ENCODE measurements around the gene APOL3.
A peak's percentile ranks its signal among the peaks of the same experiment; 100 is the strongest.
"Not testable (repeated sequence)": the region's sequence is repeated elsewhere in the genome, so short reads cannot be mapped to it uniquely, and the experiment has no call there.

Gene APOL3

GRCh38 chr22:36131907-36132306 is 28.6 kb downstream of the APOL3 start:
- DNase-seq = no peak

- DNase-seq = no peak
Observed at GRCh38 chr22:36129486-36130388, 30.8 kb downstream of the APOL3 start.

DNA sequence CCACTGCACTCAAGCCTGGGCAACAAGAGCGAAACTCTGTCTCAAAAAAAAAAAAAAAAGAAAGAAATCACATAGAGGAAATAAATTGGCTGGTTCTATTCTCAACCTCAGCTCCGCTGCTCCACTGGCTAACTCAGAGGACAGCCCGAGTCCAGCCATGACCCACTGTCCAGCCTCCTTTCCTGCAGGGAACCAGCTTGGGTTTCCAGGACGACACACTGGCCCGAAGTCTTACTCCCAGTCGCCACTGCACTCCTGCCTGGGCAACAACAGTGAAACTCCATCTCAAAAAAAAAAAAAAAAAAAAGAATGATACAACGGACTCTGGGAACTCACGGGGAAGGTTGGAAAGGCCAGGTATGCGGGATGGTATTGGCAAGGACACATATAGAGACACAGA is 31.5 kb downstream of the APOL3 start:
- DNase-seq = no peak

- DNase-seq = no peak
Observed at GRCh38 chr22:36125994-36126531, 34.5 kb downstream of the APOL3 start.

- no peak for DNase-seq
Observed at GRCh38 chr22:36125434-36125833, 35.1 kb downstream of the APOL3 start.

DNA sequence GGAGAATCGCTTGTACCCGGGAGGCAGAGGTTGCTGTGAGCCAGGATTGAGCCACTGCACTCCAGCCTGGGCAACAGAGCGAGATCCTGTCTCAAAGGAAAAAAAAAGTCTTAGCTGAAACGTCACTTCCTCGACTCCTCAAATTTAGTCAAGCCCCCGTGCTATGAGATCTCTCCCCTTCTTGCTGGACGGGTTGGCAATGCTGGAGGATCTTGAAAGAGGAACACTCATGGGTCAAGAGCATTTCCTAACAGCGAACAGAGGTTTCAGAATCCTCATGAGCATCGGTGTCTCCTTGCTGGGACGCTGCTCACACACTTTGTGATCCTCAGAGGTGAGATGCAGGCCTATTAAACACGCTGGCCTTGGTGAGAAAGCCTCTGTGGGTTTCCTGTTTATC is 35.9 kb downstream of the APOL3 start:
- no peak for DNase-seq

DNA sequence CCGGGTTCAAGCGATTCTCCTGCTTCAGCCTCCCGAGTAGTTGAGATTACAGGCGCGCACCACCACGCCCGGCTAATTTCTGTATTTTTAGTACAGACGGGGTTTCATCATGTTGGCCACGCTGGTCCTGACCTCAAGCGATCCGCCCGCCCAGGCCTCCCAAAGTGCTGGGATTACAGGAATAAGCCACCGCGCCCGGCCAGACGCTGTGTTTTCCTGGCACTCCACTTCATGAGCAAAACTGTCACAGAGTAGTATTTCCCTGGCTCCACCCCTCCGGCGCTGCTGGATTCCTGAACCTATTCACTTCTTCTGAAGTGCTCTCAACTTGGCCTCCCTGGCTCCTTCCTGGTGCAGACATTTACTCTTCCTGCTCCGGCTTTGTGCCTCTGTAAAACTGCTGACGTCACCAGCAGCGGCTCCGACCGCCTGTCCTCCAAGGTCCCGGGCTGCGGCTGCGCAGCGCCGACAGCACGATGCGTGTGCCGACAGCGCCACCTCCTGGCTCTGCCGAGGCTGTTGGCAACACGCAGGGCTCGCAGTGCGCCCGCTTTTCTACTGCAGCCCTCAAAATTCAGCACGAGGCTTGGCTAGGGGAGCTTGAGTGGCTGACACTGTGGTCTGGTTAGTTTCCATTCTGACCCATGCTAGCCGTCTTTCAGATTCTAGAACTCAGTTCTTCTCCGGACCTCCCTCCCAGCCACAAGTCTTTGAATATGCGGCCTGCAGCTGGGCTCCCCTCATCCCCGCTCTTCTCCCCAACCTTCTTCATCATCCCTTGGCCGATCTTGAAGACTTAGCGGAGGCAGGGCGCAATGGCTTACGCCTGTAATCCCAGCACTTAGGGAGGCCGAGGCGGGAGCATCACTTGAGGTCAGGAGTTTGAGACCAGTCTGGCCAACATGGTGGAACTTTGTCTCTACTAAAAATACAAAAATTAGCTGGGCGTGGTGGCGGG is 36.6 kb downstream of the APOL3 start:
- peak; percentile 97 for DNase-seq

- not testable (repeated sequence) for DNase-seq
Observed at GRCh38 chr22:36120621-36121351, 39.8 kb downstream of the APOL3 start.

- DNase-seq = no peak
Observed at GRCh38 chr22:36117053-36117554, 43.5 kb downstream of the APOL3 start.

- DNase-seq = no peak
Observed at GRCh38 chr22:36116127-36116526, 44.4 kb downstream of the APOL3 start.

DNA sequence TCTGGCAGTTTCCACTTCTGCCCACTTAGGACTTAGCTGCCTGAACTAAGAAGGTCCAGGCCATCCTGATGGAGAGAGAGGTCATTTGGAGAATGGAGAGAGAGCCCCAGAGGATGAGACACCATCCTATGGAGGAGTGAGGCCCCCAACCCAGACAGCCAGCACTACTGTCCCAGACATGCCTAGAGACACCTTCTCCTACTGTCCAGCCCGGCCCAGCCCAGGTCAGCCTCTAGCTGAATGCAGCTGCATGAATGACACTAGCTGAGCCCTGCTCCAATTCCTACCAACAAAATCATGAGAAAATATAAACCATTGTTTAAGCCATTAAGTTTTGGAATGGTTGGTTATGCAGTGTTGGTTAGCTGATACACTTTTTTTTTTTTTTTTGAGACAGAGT is 47.4 kb downstream of the APOL3 start:
- no peak for DNase-seq

DNA sequence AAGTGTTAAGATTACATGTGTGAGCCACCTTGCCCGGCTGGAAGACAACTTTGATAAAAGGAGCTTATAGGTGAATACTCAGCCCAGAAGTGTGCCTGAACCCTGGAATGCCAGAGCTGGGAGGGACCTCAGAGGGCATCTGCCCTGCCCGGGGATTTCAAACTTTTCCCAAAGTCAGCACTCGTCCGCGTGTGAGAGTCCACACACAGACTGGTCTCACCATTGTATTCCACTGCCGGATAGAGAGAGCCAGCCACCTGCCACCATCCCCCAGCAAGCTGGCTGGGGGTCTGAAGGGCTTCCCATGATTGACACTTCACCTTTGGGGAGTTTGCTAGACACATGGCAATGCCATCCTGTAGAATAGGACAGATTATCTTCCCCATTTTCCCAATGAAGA is 49.2 kb downstream of the APOL3 start:
- DNase-seq = no peak

DNA sequence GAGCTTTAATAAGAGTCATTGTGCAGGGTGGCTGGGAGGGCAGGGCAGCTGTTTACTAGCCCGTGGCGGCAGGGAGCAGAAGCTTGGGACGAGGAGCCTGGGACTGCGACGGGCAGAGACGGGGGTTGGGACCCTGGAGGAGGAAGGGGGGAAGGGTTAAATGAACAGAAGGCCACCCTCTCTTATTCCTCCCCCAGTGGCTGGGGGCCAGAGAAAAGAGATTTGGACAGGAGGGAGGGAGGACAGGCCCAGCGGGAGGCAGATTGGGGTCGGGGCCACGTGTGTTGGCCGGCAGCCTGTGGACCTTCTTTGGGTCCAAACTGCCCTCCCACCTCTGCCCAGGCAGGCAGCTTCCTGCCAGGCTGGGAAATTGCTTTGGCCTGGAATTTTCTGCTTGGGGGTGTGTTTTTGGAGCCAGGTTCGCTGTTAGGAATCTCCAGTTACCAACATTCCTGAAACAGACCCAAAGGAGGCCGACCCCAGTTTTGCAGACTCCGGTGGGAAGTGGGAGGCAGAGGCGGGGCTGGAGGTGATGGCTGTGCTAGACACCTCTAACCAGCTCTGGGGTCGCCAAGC is 50.2 kb downstream of the APOL3 start:
- peak; percentile 68 for DNase-seq

GRCh38 chr22:36107436-36107835 is 53.1 kb downstream of the APOL3 start:
- DNase-seq = no peak

DNA sequence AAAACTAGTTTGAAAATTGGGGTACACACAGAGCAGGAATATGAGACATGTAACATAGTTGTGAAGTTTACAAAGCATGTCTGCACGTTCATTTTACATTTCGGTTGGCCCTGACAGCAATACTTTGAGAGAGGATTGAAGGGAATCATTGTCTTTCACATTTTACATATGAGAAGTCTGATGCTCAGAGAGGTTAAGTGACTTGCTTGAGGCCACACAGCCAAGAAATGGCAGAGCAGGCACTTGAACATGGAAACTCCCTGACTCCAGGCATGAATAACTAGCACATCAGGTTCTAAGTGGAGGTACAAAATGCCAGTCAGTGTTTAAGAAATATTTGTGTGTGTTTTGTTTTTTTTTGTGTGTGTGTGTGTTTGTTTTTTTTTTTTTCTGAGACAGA is 53.6 kb downstream of the APOL3 start:
- no peak for DNase-seq

DNA sequence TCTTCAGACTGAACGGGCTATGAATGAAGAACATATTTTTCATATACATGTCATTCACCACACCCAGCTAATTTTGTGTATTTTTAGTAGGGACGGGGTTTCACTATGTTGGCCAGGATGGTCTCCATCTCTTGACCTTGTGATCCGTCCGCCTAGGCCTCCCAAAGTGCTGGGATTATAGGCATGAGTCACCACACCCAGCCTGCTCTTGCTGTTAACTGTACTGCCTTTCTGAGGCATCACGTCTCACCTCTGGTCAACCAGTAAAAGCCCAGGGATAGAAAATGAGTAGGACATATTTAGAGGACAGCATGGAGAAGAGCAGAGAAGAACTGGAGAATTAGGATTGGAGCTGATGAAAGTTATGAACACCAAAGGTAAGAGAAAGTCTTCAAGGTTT is 55.6 kb downstream of the APOL3 start:
- DNase-seq = no peak

- DNase-seq = no peak
Observed at GRCh38 chr22:36104435-36104834, 56.1 kb downstream of the APOL3 start.

DNA sequence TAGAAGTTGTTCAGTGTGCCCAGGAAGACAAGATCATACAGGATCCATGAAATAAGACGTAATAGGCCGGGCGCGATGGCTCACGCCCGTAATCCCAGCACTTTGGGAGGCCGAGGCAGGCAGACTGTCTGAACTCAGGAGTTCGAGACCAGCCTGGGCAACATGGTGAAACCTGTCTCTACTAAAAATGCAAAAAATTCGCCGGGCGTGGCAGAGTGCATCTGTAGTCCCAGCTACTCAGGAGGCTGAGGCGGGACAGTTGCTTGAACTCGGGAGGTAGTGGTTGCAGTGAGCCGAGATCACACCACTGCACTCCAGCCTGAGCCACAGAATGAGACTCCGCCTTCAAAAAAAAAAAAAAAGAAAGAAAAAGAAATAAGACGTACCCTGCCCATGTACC is 56.7 kb downstream of the APOL3 start:
- no peak for DNase-seq

DNA sequence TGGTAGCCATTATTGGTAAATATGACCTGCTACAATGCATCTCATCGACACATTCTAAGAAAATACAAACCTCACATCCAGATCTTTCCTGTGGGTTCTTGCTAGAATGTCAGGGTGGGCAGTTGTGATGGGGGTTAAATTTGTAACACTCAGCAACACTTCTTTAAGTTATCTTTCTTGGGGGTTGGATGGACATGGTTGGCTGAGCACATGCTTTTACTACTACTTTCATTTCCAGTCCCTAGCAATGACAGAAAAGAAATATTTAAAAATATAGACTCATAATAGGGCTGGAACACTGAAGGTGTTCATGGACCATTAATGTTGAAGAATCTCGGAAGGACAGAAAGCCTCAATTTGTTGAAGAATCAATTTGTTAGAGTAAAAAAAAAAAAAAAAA is 57.6 kb downstream of the APOL3 start:
- no peak for DNase-seq

- DNase-seq = no peak
Observed at GRCh38 chr22:36101756-36102155, 58.8 kb downstream of the APOL3 start.

DNA sequence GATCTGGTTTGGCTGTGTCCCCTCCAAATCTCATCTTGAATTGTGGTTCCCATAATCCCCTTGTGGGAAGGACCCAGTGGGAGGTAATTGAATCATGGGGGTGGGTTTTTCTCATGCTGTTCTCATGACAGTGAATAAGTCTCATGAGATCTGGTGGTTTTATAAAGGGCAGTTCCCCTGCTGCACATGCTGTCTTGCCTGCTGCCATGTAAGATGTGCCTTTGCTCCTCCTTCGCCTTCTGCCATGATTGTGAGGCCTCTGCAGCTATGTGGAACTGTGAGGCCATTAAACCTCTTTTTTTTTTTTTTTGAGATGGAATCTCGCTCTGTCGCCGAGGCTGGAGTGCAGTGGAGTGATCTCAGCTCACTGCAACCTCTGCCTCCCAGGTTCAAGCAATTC is 59.6 kb downstream of the APOL3 start:
- not testable (repeated sequence) for DNase-seq

DNA sequence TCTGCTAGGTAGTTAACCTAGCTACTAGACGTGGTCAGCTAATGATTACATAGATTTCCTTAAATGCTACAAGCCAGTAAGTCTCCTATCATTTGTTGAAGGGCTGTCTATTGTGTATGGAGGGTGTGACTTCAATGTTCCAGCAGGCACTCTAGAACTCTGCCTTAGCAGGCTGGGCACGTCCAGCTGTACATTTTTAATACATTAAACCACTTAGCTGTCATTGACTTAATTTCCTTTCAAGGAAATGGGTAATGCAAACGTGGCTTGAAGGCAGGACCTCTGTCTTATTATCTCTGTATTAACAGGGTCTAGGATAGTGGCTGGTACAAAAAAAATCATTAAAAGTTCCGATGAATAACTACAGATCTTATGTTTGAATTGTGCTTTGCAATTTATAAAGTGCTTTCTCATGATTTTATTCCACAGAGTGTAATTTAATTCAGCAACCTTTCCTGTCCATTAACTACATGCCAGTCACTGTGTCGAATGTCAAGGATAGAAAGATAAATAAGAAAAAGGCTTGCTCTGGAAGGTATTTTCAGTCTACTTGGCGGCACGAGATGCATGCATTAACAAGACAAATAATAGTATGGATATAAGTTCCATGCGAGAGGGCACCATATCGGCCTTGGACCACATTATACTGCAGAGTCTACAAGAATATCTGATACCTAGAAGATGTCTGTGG is 60.3 kb downstream of the APOL3 start:
- no peak for DNase-seq

Data from islet precursor cell (in vitro differentiated cells).